Upper lobe of right lung (tissue), 1 donor: Measurements from ENCODE around the gene TMEM101. TPM values are rescaled to one million over a fixed set of nuclear protein-coding genes. Genes with fewer than 3 reads are reported as not detected.
"Not testable (repeated sequence)": the region's sequence is repeated elsewhere in the genome, so short reads cannot be mapped to it uniquely, and the experiment has no call there.

Experiments used
- ATAC-seq: fragments of 200-7000 bp; cut with Tn5 transposase; one replicate; pipeline ENCODE4 v1.9.1; 2020; ENCODE audit warnings: mild to moderate bottlenecking, moderate library complexity
- DNase-seq: peaks from one replicate; pipeline ENCODE4 v3.0.0-alpha.2; 2020
- H3K27ac ChIP-seq: fragments of 200-600 bp; one replicate; pipeline ENCODE4 v1.8.0; 2022
- H3K27me3 ChIP-seq: fragments of 200-600 bp; one replicate; pipeline ENCODE4 v1.8.0; 2022; ENCODE audit warnings: mild to moderate bottlenecking
- H3K36me3 ChIP-seq: fragments of 200-600 bp; one replicate; pipeline ENCODE4 v1.8.0; 2022
- H3K4me1 ChIP-seq: fragments of 200-600 bp; one replicate; pipeline ENCODE4 v1.8.0; 2022
- H3K4me3 ChIP-seq: fragments of 200-600 bp; one replicate; pipeline ENCODE4 v1.8.0; 2022; ENCODE audit warnings: mild to moderate bottlenecking
- H3K9me3 ChIP-seq: fragments of 200-600 bp; one replicate; pipeline ENCODE4 v1.8.0; 2022
- intact Hi-C: fragments of 100-400 bp; cut with DNase I; formaldehyde crosslinking; loops from one replicate; pipeline ENCODE4 v1.11.0; 2022
- total RNA-seq: library from RNA; stranded (reverse); fragmentation: NEBNext Ultra II Directional; extraction: Animal tissue kit (Norgen Biotek cat#: 25700); gene quantifications from one replicate; pipeline ENCODE4 v1.2.1, GENCODE V29; 2021
- TF ChIP-seq, protein P1 (sequence below): fragments of 200-600 bp; IDR thresholded peaks from one replicate; pipeline ENCODE4 v1.8.0; 2022; ENCODE audit warnings: antibody characterized with exemption
- donor health status: DM: no; HTN: yes; CAD: no; lungs with severe emphysema.

The TMEM101 gene
- total RNA-seq, 1 donor from 2014 or later, result 27.4 TPM

DNA sequence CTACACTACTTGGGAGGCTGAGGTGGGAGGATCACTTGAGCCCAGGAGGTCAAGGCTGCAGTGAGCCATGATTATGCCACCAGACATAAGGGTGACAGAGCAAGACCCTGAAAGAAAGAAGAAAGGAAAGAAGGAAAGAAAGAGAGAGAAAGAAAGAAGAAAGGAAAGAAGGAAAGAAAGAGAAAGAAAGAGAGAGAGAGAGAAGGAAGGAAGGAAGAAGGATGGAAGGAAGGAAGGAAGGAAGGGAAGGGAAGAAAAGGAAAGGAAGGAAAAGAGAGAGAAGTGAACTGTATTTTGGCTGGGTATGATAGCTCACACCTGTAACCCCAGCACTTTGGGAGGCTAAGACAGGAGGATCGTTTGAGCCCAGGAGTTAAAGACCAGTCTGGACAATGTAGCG, 36.7 kb downstream of the TMEM101 start:
- Histone ChIP-seq H3K27me3 (peaks cover 33% of the 10 kb centered on the region), H3K27ac (no peak overlapping the region), H3K4me1 (no peaks in the 10 kb centered on the region), H3K36me3 (no peaks in the 10 kb centered on the region), H3K9me3 (no peaks in the 10 kb centered on the region), H3K4me3 (no peak overlapping the region)
- intact Hi-C loops, result no loop called here
- no peak for DNase-seq
- TF ChIP-seq, protein P1, sequence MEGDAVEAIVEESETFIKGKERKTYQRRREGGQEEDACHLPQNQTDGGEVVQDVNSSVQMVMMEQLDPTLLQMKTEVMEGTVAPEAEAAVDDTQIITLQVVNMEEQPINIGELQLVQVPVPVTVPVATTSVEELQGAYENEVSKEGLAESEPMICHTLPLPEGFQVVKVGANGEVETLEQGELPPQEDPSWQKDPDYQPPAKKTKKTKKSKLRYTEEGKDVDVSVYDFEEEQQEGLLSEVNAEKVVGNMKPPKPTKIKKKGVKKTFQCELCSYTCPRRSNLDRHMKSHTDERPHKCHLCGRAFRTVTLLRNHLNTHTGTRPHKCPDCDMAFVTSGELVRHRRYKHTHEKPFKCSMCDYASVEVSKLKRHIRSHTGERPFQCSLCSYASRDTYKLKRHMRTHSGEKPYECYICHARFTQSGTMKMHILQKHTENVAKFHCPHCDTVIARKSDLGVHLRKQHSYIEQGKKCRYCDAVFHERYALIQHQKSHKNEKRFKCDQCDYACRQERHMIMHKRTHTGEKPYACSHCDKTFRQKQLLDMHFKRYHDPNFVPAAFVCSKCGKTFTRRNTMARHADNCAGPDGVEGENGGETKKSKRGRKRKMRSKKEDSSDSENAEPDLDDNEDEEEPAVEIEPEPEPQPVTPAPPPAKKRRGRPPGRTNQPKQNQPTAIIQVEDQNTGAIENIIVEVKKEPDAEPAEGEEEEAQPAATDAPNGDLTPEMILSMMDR, result no peak
- ATAC-seq, result no peak

DNA sequence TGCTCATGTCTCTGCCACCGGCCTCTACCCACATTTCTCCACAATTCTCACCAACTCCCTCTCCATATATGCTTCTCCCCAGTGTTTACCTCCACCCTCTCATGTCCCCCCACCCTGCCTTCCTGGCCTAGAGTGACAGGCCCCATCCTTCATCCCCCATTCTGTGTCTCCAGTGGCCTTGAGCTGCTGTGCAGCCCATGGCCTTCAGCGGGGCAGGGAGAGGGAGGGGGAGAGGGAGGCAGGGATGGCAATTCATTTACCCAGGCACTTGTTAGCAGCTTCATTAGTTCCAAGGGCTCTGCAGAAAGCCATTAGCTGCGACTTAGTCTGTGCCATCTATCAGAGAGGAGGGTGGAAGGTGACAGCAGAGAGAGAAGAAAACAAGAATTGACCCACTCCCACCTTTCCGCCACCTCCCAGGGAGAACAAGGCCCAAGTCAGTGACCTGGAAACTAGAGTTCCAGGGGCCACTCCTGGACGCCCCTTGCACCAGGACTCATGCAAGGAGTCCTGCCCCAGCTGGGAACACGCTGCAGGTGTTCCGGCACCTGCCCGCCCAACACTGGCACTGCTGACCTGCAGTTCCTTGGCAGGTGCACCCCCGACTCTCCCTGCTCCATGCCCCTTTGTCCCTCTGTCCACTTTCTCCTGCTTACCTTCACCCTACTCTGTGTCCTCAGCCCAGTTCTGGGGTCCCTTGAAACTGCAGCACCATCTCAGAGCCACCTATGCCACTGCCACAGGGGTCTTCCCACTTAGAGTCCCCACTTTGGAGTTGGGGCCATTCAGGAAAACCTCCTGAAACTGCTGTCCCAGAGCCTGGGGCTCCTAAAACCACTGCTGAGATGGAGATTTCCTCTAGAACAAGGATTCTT, 37.6 kb downstream of the TMEM101 start:
- no peak overlapping the region for H3K4me3 ChIP-seq
- DNase-seq, result no peak
- intact Hi-C loops, result no loop called here
- peaks cover 24% of the 10 kb centered on the region for H3K27me3 ChIP-seq
- TF ChIP-seq, protein P1, result no peak
- H3K4me1 ChIP-seq, result no peaks in the 10 kb centered on the region
- no peak for ATAC-seq
- H3K9me3 ChIP-seq, result no peaks in the 10 kb centered on the region
- H3K36me3 ChIP-seq, result no peaks in the 10 kb centered on the region
- H3K27ac ChIP-seq, result no peak overlapping the region

DNA sequence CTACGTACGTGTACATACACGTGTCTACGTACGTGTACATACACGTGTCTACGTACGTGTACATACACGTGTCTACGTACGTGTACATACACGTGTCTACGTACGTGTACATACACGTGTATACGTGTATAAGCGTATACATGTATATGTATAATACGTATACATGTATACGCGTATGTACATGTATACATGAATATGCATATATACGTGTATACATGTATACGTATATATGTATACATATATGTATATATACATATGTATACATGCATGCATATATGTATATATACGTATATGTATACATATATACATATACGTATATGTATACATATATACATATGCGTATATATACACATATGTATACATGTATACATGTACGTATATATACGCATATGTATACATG, 38.9 kb downstream of the TMEM101 start:
- DNase-seq (no peak), ATAC-seq (no peak)
- Histone ChIP-seq H3K4me3 (no peak overlapping the region), H3K36me3 (no peaks in the 10 kb centered on the region), H3K27ac (no peak overlapping the region), H3K4me1 (no peaks in the 10 kb centered on the region), H3K9me3 (no peaks in the 10 kb centered on the region), H3K27me3 (peaks cover 16% of the 10 kb centered on the region)
- intact Hi-C loops, result no loop called here
- TF ChIP-seq, protein P1, result no peak

DNA sequence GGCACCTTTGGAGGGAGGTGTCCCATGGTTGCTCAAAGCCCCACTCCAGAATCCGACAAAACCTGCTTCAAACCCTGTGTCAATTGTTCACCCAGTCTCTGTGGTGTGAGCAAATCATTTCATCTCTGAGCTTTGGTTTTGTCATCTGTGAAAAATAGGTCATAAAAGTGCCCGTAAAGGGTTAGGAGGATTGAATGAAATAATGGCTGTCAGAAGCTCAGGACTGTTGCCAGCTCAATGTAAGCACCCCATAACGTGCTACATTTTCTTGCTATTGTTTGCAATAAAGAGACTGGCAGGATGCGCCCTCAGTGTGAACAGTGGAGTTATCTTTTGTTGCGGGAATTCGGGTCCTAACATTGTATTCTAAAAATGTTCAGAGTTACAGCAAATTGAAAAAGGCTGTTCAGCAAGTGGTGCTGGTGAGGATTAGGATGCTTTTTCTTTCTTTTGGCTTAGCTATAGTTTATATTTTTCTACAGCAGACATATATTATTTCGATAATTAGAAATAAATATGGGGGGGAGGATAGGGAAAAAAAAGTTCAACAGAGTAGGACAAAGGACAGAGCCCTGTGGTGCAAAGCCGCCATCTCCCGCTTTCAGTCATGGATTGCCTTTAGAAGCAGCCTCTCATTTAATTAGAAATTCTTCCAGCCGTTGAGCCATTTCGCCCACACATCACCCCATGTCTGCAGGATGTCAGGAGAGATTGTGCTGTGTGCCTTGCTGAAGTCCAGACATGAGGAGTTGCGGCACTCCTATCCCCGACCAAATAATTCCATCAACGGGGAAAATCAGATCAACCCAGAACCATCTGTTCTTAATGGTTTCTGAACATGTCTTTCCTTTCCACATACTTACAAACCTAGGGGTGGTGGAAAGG, 40.1 kb downstream of the TMEM101 start:
- Histone ChIP-seq H3K27me3 (peaks cover 16% of the 10 kb centered on the region), H3K4me1 (no peaks in the 10 kb centered on the region), H3K36me3 (no peaks in the 10 kb centered on the region), H3K4me3 (no peak overlapping the region), H3K9me3 (no peaks in the 10 kb centered on the region), H3K27ac (no peak overlapping the region)
- no peak for ATAC-seq
- intact Hi-C loops, result no loop called here
- TF ChIP-seq, protein P1, result no peak
- no peak for DNase-seq

DNA sequence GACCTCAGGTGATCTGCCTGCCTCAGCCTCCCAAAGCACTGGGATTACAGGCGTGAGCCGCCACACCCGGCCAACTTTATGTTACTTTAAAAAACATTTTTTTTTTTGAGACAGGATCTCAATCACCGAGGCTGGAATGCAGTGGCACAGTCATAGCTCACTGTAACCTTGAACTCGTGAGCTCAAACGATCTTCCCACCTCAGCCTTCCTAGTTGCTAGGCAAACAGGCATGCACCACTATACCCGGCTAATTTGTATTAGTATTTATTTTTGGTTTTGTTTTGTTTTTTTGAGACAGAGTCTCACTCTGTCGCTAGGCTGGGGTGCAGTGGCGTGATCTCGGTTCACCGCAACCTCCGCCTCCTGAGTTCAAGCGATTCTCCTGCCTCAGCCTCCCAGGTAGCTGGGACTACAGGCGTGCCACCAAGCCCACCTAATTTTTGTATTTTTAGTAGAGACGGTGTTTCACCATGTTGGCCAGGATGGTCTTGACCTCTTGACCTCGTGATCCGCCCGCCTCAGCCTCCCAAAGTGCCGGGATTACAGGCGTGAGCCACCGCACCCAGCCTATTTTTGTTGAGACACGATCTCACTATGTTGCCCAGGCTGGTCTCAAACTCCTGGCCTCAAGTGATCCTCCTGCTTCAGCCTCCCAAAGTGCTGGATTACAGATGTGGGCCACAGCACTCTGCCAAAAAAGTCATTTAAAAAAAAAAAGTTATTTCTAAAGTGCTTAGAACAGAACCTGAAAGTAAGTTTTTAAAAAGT, 42.1 kb downstream of the TMEM101 start:
- DNase-seq, H3K27ac ChIP-seq, H3K36me3 ChIP-seq, intact Hi-C loops, ATAC-seq, H3K9me3 ChIP-seq, H3K4me1 ChIP-seq, H3K4me3 ChIP-seq: not testable (repeated sequence)
- peaks cover 10% of the 10 kb centered on the region for H3K27me3 ChIP-seq

DNA sequence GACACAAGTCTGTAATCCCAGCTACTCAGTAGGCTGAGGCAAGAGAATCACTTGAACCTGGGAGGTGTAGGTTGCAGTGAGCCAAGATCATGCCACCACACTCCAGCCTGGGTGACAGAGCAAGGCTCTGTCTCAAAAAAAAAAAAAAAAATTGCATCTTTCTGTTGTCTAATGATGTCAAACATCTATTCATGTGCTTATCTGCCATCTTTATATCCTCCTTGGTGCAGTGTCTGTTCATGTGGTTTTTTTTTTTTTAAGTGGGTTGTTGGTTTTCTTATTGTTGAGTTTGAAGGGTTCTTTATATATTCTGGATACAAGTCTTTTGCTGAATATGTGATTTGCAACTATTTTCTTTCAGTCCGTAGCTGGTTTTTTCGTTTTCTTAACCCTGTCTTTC, 43.3 kb downstream of the TMEM101 start:
- H3K4me3 ChIP-seq, H3K27me3 ChIP-seq, H3K27ac ChIP-seq, H3K4me1 ChIP-seq, H3K36me3 ChIP-seq, ATAC-seq, H3K9me3 ChIP-seq, DNase-seq, intact Hi-C loops: not testable (repeated sequence)
